K562 (cell line): ENCODE data around the gene ARHGAP24. TPM values are rescaled to one million over a fixed set of nuclear protein-coding genes. Genes with fewer than 3 reads are reported as not detected.

Experiments
- ATAC-seq: fragments of 200-7000 bp; cut with Tn5 transposase; 3 replicates; pipeline ENCODE4 v1.9.1; 2020; ENCODE audit warnings: moderate library complexity
- BruUV-seq: library from RNA; stranded (reverse); fragments of 400-500 nt; replicated peaks from 2 replicates; lab custom pipeline; 2021; lab: Mats Ljungman, UMichigan
- CTCF ChIA-PET: fragments of 300-600 bp; formaldehyde crosslinking; extraction: SDS; loops from one replicate; lab custom pipeline; 2021; ENCODE audit warnings: low intra/inter-chr PET ratio; lab: Yijun Ruan, JAX
- POLR2A ChIA-PET: fragments of 300-600, 350-650 bp; sonication (Branson Sonifier 250); formaldehyde crosslinking; extraction: SDS; loops from one replicate; lab custom pipeline; 2021; ENCODE audit warnings: antibody characterized with exemption, inconsistent platforms; lab: Yijun Ruan, JAX
- DNase-seq, 4 experiments: peaks; one replicate each; pipeline versions ENCODE4 v3.0.0 to v3.0.0-alpha.2; 2011 to 2018; ENCODE audit warnings: low spot score in 3 of 4, mixed read lengths in 3 of 4; ENCODE audit errors: extremely low read depth in 1 of 4
- FAIRE-seq: peaks from 2 replicates; lab custom pipeline; 2011; peaks lifted over from hg19 to GRCh38; lab: Jason Lieb, UNC
- H2AFZ ChIP-seq: 2 replicates; pipeline ENCODE4 v1.6.0; 2011; ENCODE audit warnings: low read depth, low read length, control low read depth, inconsistent platforms
- H3K27ac ChIP-seq: fragments of 200-600 bp; 3 replicates; pipeline ENCODE4 v1.8.0; 2011; ENCODE audit warnings: low read depth, mild to moderate bottlenecking, control low read depth, inconsistent platforms, low read length, moderate library complexity, mixed read lengths; ENCODE audit errors: extremely low read depth
- H3K27me3 ChIP-seq, 2 experiments: fragments of 300-600 bp in 1 of 2; 2 replicates in 1 of 2; 3 replicates in 1 of 2; pipeline versions ENCODE4 v1.6.0 to v1.8.0; 2011; ENCODE audit warnings: inconsistent platforms in 2 of 2, low read length in 2 of 2, mild to moderate bottlenecking in 1 of 2, mixed read lengths in 1 of 2, moderate library complexity in 1 of 2; ENCODE audit not compliant: control insufficient read depth in 2 of 2, insufficient read depth in 2 of 2
- H3K36me3 ChIP-seq: fragments of 300-600 bp; 3 replicates; pipeline ENCODE4 v1.8.0; 2011; ENCODE audit warnings: mild to moderate bottlenecking, low read length, inconsistent platforms; ENCODE audit not compliant: control insufficient read depth, insufficient read depth
- H3K4me1 ChIP-seq, 2 experiments: fragments of 200-600 bp in 1 of 2; replicated peaks in 1 of 2; 2 replicates in 1 of 2; 3 replicates in 1 of 2; pipeline versions ENCODE4 v1.5.1 to v1.8.0; 2011; ENCODE audit warnings: inconsistent platforms in 2 of 2, low read length in 2 of 2, mild to moderate bottlenecking in 1 of 2, mixed read lengths in 1 of 2, moderate library complexity in 1 of 2; ENCODE audit not compliant: control insufficient read depth in 2 of 2, insufficient read depth in 2 of 2
- H3K4me2 ChIP-seq: 2 replicates; pipeline ENCODE4 v1.6.1; 2011; ENCODE audit warnings: low read length, control low read depth, inconsistent platforms, mixed read lengths; ENCODE audit not compliant: insufficient read depth
- H3K4me3 ChIP-seq: fragments of 200-600 bp; sonication (generic), shearing (Covaris generic); 2 replicates; pipeline ENCODE4 v1.5.1; 2016; ENCODE audit warnings: control low read depth, inconsistent platforms
- H3K79me2 ChIP-seq: fragments of 200-600 bp; 3 replicates; pipeline ENCODE4 v1.8.0; 2011; ENCODE audit warnings: low read length, inconsistent platforms; ENCODE audit not compliant: control insufficient read depth, insufficient read depth
- H3K9ac ChIP-seq, 2 experiments: 2 replicates each; pipeline versions ENCODE4 v1.6.0 to v1.6.1; 2011; ENCODE audit warnings: low read depth in 2 of 2, low read length in 2 of 2, control low read depth in 1 of 2, inconsistent platforms in 1 of 2, mild to moderate bottlenecking in 1 of 2, mixed read lengths in 1 of 2; ENCODE audit not compliant: insufficient read depth in 1 of 2
- H3K9me1 ChIP-seq: one replicate; pipeline ENCODE4 v1.6.0; 2011; ENCODE audit warnings: inconsistent platforms, mild to moderate bottlenecking, low read length, moderate library complexity; ENCODE audit not compliant: control insufficient read depth, insufficient read depth
- H3K9me3 ChIP-seq: replicated peaks from 2 replicates; pipeline ENCODE4 v1.5.1; 2011; ENCODE audit warnings: low read depth, low read length, inconsistent platforms; ENCODE audit not compliant: control insufficient read depth, insufficient read depth
- H4K20me1 ChIP-seq: replicated peaks from 2 replicates; pipeline ENCODE4 v1.6.1; 2011; ENCODE audit warnings: low read length, inconsistent platforms, mixed read lengths; ENCODE audit not compliant: control insufficient read depth, insufficient read depth
- BCOR ChIP-seq: fragments of 450-650 bp; IDR thresholded peaks from 2 replicates; pipeline ENCODE4 v1.6.1; 2016
- BDP1 ChIP-seq: IDR thresholded peaks from 3 replicates; pipeline ENCODE4 v1.6.1; 2011; ENCODE audit not compliant: insufficient read length, insufficient read depth
- C11orf30 ChIP-seq: fragments of 450-650 bp; IDR thresholded peaks from 2 replicates; pipeline ENCODE4 v1.6.1; 2016; ENCODE audit warnings: low read depth, mild to moderate bottlenecking
- EP400 ChIP-seq: fragments of 450-650 bp; IDR thresholded peaks from 2 replicates; pipeline ENCODE4 v1.6.1; 2017; ENCODE audit warnings: antibody characterized with exemption, mild to moderate bottlenecking, moderate library complexity
- FOSL1 ChIP-seq: fragments of 200-800 bp; sonication (Bioruptor generic); conservative IDR thresholded peaks from 2 replicates; pipeline ENCODE4 v1.6.1; 2016; ENCODE audit warnings: missing genetic modification characterization, missing compliant biosample characterization
- MAFG ChIP-seq: fragments of 450-650 bp; conservative IDR thresholded peaks from 2 replicates; pipeline ENCODE4 v1.6.1; 2016; ENCODE audit warnings: missing genetic modification characterization, missing compliant biosample characterization
- ZNF77 ChIP-seq: fragments of 250-450 bp; sonication (Bioruptor Pico); IDR thresholded peaks from 2 replicates; pipeline ENCODE4 v1.5.0; 2020
- in situ Hi-C: fragments of 300-500 bp; cut with MboI; formaldehyde crosslinking; loops from 4 replicates; pipeline ENCODE4 v1.15.0; 2018; ENCODE audit warnings: inconsistent platforms, mixed read lengths
- intact Hi-C: fragments of 100-400 bp; cut with micrococcal nuclease; formaldehyde crosslinking; loops from 2 replicates; pipeline ENCODE4 v1.14.2; 2022
- polyA plus RNA-seq, 8 experiments: library from polyadenylated mRNA; depleted of rRNA in 4 of 8; stranded (reverse) in 5 of 8; unstranded in 3 of 8; fragments of >200 nt; fragmentation: Nextera tagmentation in 2 of 8; fragmentation: Illumina TruSeq in 1 of 8; extraction: Ambion mirVana in 2 of 8; extraction: Trizol in 1 of 8; gene quantifications; 2 replicates each; pipeline versions ENCODE4 v1.2.1 to v1.2.3, GENCODE V29; 2011 to 2014; ENCODE audit warnings: inconsistent platforms in 1 of 8, missing spikeins in 1 of 8
- total RNA-seq, 7 experiments: library from RNA; depleted of rRNA in 6 of 7; stranded (reverse); fragments of >200 nt in 6 of 7; fragmentation: Illumina TruSeq in 2 of 7; extraction: Trizol in 2 of 7; gene quantifications; 2 replicates each; pipeline versions ENCODE4 v1.2.1 to v1.2.3, GENCODE V29; 2011 to 2021; ENCODE audit warnings: low replicate concordance in 1 of 7
- TF ChIP-seq, protein P1 (sequence below): conservative IDR thresholded peaks from 2 replicates; pipeline ENCODE4 v1.6.1; 2011; ENCODE audit warnings: low read depth, mild to moderate bottlenecking, low read length; ENCODE audit not compliant: control insufficient read depth
- TF ChIP-seq, protein P2 (sequence below): IDR thresholded peaks from 3 replicates; pipeline ENCODE4 v1.6.1; 2011; ENCODE audit warnings: borderline replicate concordance, mild to moderate bottlenecking; ENCODE audit not compliant: insufficient read length, insufficient read depth
- TF ChIP-seq, protein P3 (sequence below): fragments of 250-450 bp; sonication (Bioruptor Pico); IDR thresholded peaks from 2 replicates; pipeline ENCODE4 v1.6.1; 2021; ENCODE audit warnings: mild to moderate bottlenecking

Gene ARHGAP24
- total and polyA plus RNA-seq, 9 of the 15 experiments (the other 6 are each of a cell fraction or from before 2014, with no cell fraction given) = 8.0 to 22.6 (median 14.0) TPM

DNA sequence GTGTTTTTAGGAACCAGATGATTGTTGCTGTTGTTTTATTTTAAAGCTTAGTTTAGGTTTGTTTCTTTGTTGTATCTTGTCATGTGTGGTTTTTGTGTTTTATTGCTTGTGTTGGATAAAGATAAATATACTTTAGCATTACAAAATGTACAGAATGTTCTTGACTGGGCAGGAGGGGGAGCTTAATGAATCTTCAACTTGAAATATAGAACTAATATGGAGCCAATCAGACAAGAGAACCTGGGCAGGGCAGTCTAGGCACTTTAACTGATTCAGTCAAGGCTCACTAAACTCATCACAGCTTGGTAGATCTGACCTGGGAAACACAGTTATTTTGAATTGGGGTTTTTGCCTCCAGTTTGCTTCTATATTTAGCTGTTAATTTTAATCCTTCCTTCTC is 304.2 kb downstream of the ARHGAP24 start:
- TF ChIP-seq, protein P1, sequence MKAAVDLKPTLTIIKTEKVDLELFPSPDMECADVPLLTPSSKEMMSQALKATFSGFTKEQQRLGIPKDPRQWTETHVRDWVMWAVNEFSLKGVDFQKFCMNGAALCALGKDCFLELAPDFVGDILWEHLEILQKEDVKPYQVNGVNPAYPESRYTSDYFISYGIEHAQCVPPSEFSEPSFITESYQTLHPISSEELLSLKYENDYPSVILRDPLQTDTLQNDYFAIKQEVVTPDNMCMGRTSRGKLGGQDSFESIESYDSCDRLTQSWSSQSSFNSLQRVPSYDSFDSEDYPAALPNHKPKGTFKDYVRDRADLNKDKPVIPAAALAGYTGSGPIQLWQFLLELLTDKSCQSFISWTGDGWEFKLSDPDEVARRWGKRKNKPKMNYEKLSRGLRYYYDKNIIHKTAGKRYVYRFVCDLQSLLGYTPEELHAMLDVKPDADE = no peak
- TF ChIP-seq C11orf30 = no peak
- TF ChIP-seq ZNF77 (CRISPR knock-in tag) = no peak
- TF ChIP-seq, protein P2, sequence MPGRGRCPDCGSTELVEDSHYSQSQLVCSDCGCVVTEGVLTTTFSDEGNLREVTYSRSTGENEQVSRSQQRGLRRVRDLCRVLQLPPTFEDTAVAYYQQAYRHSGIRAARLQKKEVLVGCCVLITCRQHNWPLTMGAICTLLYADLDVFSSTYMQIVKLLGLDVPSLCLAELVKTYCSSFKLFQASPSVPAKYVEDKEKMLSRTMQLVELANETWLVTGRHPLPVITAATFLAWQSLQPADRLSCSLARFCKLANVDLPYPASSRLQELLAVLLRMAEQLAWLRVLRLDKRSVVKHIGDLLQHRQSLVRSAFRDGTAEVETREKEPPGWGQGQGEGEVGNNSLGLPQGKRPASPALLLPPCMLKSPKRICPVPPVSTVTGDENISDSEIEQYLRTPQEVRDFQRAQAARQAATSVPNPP = no peak
- no peak for TF ChIP-seq BCOR
- TF ChIP-seq, protein P3, sequence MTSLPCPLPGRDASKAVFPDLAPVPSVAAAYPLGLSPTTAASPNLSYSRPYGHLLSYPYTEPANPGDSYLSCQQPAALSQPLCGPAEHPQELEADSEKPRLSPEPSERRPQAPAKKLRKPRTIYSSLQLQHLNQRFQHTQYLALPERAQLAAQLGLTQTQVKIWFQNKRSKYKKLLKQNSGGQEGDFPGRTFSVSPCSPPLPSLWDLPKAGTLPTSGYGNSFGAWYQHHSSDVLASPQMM (CRISPR knock-in tag) = no peak
- no peak for TF ChIP-seq EP400
- no peak for TF ChIP-seq FOSL1
- TF ChIP-seq BDP1 = no peak
- no peak for TF ChIP-seq MAFG (tag)
- Histone ChIP-seq H3K27ac (no peak overlapping the region), H3K9me3 (no peaks in the 10 kb centered on the region), H4K20me1 (no peaks in the 10 kb centered on the region), H3K9ac (no peak overlapping the region), H3K4me3 (no peak overlapping the region), H3K27me3 (no peaks in the 10 kb centered on the region), H3K36me3 (no peaks in the 10 kb centered on the region), H3K4me1 (no peaks in the 10 kb centered on the region), H3K79me2 (no peaks in the 10 kb centered on the region), H2AFZ (no peak overlapping the region), H3K4me2 (no peak overlapping the region), H3K9me1 (no peaks in the 10 kb centered on the region)
- in situ Hi-C loops (no loop called here), intact Hi-C loops (no loop called here)
- CTCF ChIA-PET = no interaction called here
- no TSS peak for BruUV-seq
- POLR2A ChIA-PET = interaction anchor here (0.8 kb wide), 1 partner anchor 17 kb away, joined by 3 read pairs; no protein-coding TSS in a partner anchor
- no peak for DNase-seq
- FAIRE-seq = no peak
- no peak for ATAC-seq
